Measurements from ENCODE around the gene ATRNL1.

ATRNL1 gene

GRCh38 chr10:115606086-115606485 is 512.9 kb downstream of the ATRNL1 start:
- Histone ChIP-seq H3K36me3 (replicated peaks) (no peaks in the 10 kb centered on the region), H3K27me3 (replicated peaks) (no peaks in the 10 kb centered on the region), H3K4me3 (ENCODE audit: low read depth, low read length) (no peak overlapping the region), H3K27ac (no peak overlapping the region)
- DNase-seq, result peak; percentile 5
- in situ Hi-C loops (cut with HindIII; ENCODE audit: low pct_ligation_motif_present, low sequenced_read_pairs), result no loop called here
- TF ChIP-seq CTCF (IDR thresholded peaks at IDR 0.05; ENCODE audit: low read depth, low read length, missing control alignments), result no peak

GRCh38 chr10:115606741-115607140 is 513.6 kb downstream of the ATRNL1 start:
- no peaks in the 10 kb centered on the region for H3K27me3 ChIP-seq (replicated peaks)
- H3K4me3 ChIP-seq (ENCODE audit: low read depth, low read length), result no peak overlapping the region
- in situ Hi-C loops (cut with HindIII; ENCODE audit: low pct_ligation_motif_present, low sequenced_read_pairs), result no loop called here
- no peak overlapping the region for H3K27ac ChIP-seq
- DNase-seq, result no peak
- H3K36me3 ChIP-seq (replicated peaks), result no peaks in the 10 kb centered on the region
- TF ChIP-seq CTCF (IDR thresholded peaks at IDR 0.05; ENCODE audit: low read depth, low read length, missing control alignments), result no peak

- peak; percentile 45 for DNase-seq
- in situ Hi-C loops (cut with HindIII; ENCODE audit: low pct_ligation_motif_present, low sequenced_read_pairs), result no loop called here
- no peak for TF ChIP-seq CTCF (IDR thresholded peaks at IDR 0.05; ENCODE audit: low read depth, low read length, missing control alignments)
- Histone ChIP-seq H3K27me3 (replicated peaks) (no peaks in the 10 kb centered on the region), H3K36me3 (replicated peaks) (no peaks in the 10 kb centered on the region), H3K4me3 (ENCODE audit: low read depth, low read length) (no peak overlapping the region), H3K27ac (no peak overlapping the region)
Observed at GRCh38 chr10:115624448-115624847, 531.3 kb downstream of the ATRNL1 start.

- Histone ChIP-seq H3K27me3 (replicated peaks) (no peaks in the 10 kb centered on the region), H3K4me3 (ENCODE audit: low read depth, low read length) (no peak overlapping the region), H3K27ac (no peak overlapping the region), H3K36me3 (replicated peaks) (no peaks in the 10 kb centered on the region)
- TF ChIP-seq CTCF (IDR thresholded peaks at IDR 0.05; ENCODE audit: low read depth, low read length, missing control alignments), result no peak
- in situ Hi-C loops (cut with HindIII; ENCODE audit: low pct_ligation_motif_present, low sequenced_read_pairs), result no loop called here
- no peak for DNase-seq
Observed at GRCh38 chr10:115628616-115629015, 535.5 kb downstream of the ATRNL1 start.

GRCh38 chr10:115638246-115638645 is 545.1 kb downstream of the ATRNL1 start:
- H3K27me3 ChIP-seq (replicated peaks), result no peaks in the 10 kb centered on the region
- no peak for TF ChIP-seq CTCF (IDR thresholded peaks at IDR 0.05; ENCODE audit: low read depth, low read length, missing control alignments)

GRCh38 chr10:115649217-115649616 is 556.1 kb downstream of the ATRNL1 start:
- DNase-seq, result no peak
- Histone ChIP-seq H3K27ac (no peak overlapping the region), H3K4me3 (ENCODE audit: low read depth, low read length) (no peak overlapping the region), H3K27me3 (replicated peaks) (no peaks in the 10 kb centered on the region), H3K36me3 (replicated peaks) (no peaks in the 10 kb centered on the region)
- no peak for TF ChIP-seq CTCF (IDR thresholded peaks at IDR 0.05; ENCODE audit: low read depth, low read length, missing control alignments)
- in situ Hi-C loops (cut with HindIII; ENCODE audit: low pct_ligation_motif_present, low sequenced_read_pairs), result no loop called here

More at GRCh38 chr10:115638246-115638645, 545.1 kb downstream of the ATRNL1 start:
- no peak overlapping the region for H3K27ac ChIP-seq
- in situ Hi-C loops (cut with HindIII; ENCODE audit: low pct_ligation_motif_present, low sequenced_read_pairs), result no loop called here
- no peaks in the 10 kb centered on the region for H3K36me3 ChIP-seq (replicated peaks)
- H3K4me3 ChIP-seq (ENCODE audit: low read depth, low read length), result no peak overlapping the region
- DNase-seq, result no peak
